ENCODE measurements around the gene SEMA6A. TPM values are rescaled to one million over a fixed set of nuclear protein-coding genes. Genes with fewer than 3 reads are reported as not detected.
A peak's percentile ranks its signal among the peaks of the same experiment; 100 is the strongest.

Gene SEMA6A
- total RNA-seq, 2 donors from 2014 or later: 79.6 to 328 TPM

DNA sequence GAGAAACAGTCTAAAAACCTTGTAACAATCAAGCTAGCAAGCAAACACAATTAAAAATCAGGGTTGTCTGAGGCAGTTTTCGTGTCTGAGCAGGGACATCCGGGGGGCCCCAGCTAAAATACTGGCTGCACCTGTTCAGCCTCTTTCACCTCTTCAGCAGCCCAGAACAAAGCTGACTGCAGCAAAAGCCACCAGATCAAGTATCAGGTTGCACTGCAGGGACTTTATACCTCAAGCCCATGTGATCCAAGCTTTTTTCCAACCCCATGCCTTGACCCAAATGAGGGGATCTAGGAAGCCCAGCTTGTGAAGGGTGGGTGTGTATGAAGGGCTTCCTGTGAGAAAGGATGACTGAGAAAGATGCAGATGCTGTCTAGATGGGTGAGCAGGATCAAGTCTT lies 133.4 kb downstream of the SEMA6A start:
- no peaks in the 10 kb centered on the region for H3K27me3 Mint-ChIP-seq (ENCODE audit: insufficient read depth)

GRCh38 chr5:116440457-116441001 lies 134.1 kb downstream of the SEMA6A start:
- WGBS, 2 experiments (ENCODE audit: insufficient coverage in 1 of 2, insufficient read length in 1 of 2): 87 to 100% methylated on average over 2 to 5 of the region's 5 CpGs
- no peak for TF ChIP-seq CTCF (conservative IDR thresholded peaks at IDR 0.05)
- Histone ChIP-seq H3K27ac (ENCODE audit: low read depth, low read length) (no peak overlapping the region), H3K36me3 (ENCODE audit: control insufficient read depth, insufficient read depth, low read length) (no peaks in the 10 kb centered on the region), H3K9ac (ENCODE audit: extremely low read depth, low read length, poor library complexity, severe bottlenecking) (no peak overlapping the region), H3K4me1 (ENCODE audit: control insufficient read depth, insufficient read depth, low read length) (peaks cover 22% of the 10 kb centered on the region), H3K9me3 (ENCODE audit: control insufficient read depth, low read length) (no peaks in the 10 kb centered on the region), H3K4me3 (ENCODE audit: low read length) (no peak overlapping the region), H3K27me3 (ENCODE audit: control insufficient read depth, insufficient read depth, low read length, poor library complexity, severe bottlenecking) (no peaks in the 10 kb centered on the region)
- DNase-seq: peak; percentile 67
- Mint-ChIP-seq H3K27me3 (ENCODE audit: insufficient read depth) (no peaks in the 10 kb centered on the region), H3K27ac (no peak overlapping the region), H3K4me1 (peaks cover 92% of the 10 kb centered on the region), H3K4me3 (no peak overlapping the region), H3K9me3 (no peaks in the 10 kb centered on the region), H3K36me3 (ENCODE audit: low read depth) (peaks cover 10% of the 10 kb centered on the region)

More for the DNA sequence above, 133.4 kb downstream of the SEMA6A start:
- Mint-ChIP-seq H3K4me3 (no peak overlapping the region), H3K27ac (peak overlapping the region; percentile 31), H3K4me1 (peaks cover 90% of the 10 kb centered on the region), H3K9me3 (no peaks in the 10 kb centered on the region), H3K36me3 (ENCODE audit: low read depth) (peaks cover 17% of the 10 kb centered on the region)
- WGBS, 2 experiments (ENCODE audit: insufficient coverage in 1 of 2, insufficient read length in 1 of 2): 60 to 79% methylated on average over 1 to 2 of the region's 2 CpGs
- Histone ChIP-seq H3K27me3 (ENCODE audit: control insufficient read depth, insufficient read depth, low read length, poor library complexity, severe bottlenecking) (no peaks in the 10 kb centered on the region), H3K27ac (ENCODE audit: low read depth, low read length) (no peak overlapping the region), H3K4me1 (ENCODE audit: control insufficient read depth, insufficient read depth, low read length) (peaks cover 22% of the 10 kb centered on the region), H3K4me3 (ENCODE audit: low read length) (no peak overlapping the region), H3K9ac (ENCODE audit: extremely low read depth, low read length, poor library complexity, severe bottlenecking) (no peak overlapping the region), H3K36me3 (ENCODE audit: control insufficient read depth, insufficient read depth, low read length) (peaks cover 6% of the 10 kb centered on the region), H3K9me3 (ENCODE audit: control insufficient read depth, low read length) (no peaks in the 10 kb centered on the region)
- no peak for TF ChIP-seq CTCF (conservative IDR thresholded peaks at IDR 0.05)
- DNase-seq: peak; percentile 78

DNA sequence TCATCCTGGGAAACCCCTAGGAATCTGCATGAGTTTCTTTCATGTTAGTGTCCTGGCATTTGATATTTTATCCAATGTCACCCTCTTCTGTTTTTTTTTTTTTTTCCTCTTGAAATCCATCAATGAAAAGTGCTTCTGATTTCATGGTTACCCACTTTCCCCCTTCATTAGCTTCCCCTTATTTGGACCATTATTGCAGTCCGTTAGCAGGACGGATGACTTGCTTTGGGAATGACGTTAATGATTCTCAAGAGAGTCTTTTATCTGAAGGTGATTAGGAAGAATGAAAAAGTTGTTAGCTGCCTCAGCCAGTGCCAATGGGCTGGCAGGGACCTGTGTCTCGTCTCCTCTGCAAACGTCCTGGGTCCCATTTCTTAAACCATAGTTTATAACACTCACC lies 134.7 kb downstream of the SEMA6A start:
- Mint-ChIP-seq H3K27me3 (ENCODE audit: insufficient read depth) (no peaks in the 10 kb centered on the region), H3K9me3 (no peaks in the 10 kb centered on the region), H3K36me3 (ENCODE audit: low read depth) (peaks cover 4% of the 10 kb centered on the region), H3K4me1 (peaks cover 85% of the 10 kb centered on the region), H3K27ac (no peak overlapping the region), H3K4me3 (no peak overlapping the region)
- no peak overlapping the region for H3K9ac ChIP-seq (ENCODE audit: extremely low read depth, low read length, poor library complexity, severe bottlenecking)
- H3K4me3 ChIP-seq (ENCODE audit: low read length): no peak overlapping the region
- DNase-seq: no peak
- H3K27me3 ChIP-seq (ENCODE audit: control insufficient read depth, insufficient read depth, low read length, poor library complexity, severe bottlenecking): no peaks in the 10 kb centered on the region
- TF ChIP-seq CTCF (conservative IDR thresholded peaks at IDR 0.05): no peak
- H3K27ac ChIP-seq (ENCODE audit: low read depth, low read length): no peak overlapping the region
- H3K36me3 ChIP-seq (ENCODE audit: control insufficient read depth, insufficient read depth, low read length): no peaks in the 10 kb centered on the region
- no peaks in the 10 kb centered on the region for H3K9me3 ChIP-seq (ENCODE audit: control insufficient read depth, low read length)
- peaks cover 22% of the 10 kb centered on the region for H3K4me1 ChIP-seq (ENCODE audit: control insufficient read depth, insufficient read depth, low read length)
- WGBS, 2 experiments (ENCODE audit: insufficient coverage in 1 of 2, insufficient read length in 1 of 2): 67 to 84% methylated on average over 3 to 5 of the region's 5 CpGs
